SU-DHL-6 (cell line): ENCODE data around the gene KCNN3.

Experiments
- H2AFZ ChIP-seq: fragments of 200-600 bp; sonication (generic); 2 replicates; pipeline ENCODE4 v1.6.1; 2014; ENCODE audit warnings: low read depth, mild to moderate bottlenecking, moderate library complexity, mixed read lengths, antibody characterized with exemption, low read length; ENCODE audit not compliant: severe bottlenecking
- H3F3A ChIP-seq: fragments of 200-600 bp; shearing (Covaris generic); 2 replicates; pipeline ENCODE4 v1.6.0; 2016; ENCODE audit warnings: antibody characterized with exemption, mild to moderate bottlenecking; ENCODE audit not compliant: insufficient read depth
- H3K27ac ChIP-seq: fragments of 200-600 bp; sonication (generic); 2 replicates; pipeline ENCODE4 v1.5.1; 2016; ENCODE audit warnings: low read depth, mild to moderate bottlenecking, low read length, moderate library complexity, mixed read lengths
- H3K27me3 ChIP-seq: fragments of 200-600 bp; sonication (generic), shearing (Covaris generic); 2 replicates; pipeline ENCODE4 v1.6.0; 2014; ENCODE audit warnings: mild to moderate bottlenecking, low read length
- H3K36me3 ChIP-seq: fragments of 200-600 bp; sonication (generic); 2 replicates; pipeline ENCODE4 v1.6.1; 2014; ENCODE audit warnings: mild to moderate bottlenecking, low read length, mixed read lengths
- H3K4me2 ChIP-seq: fragments of 300-600, 200-600 bp; shearing (Covaris generic), sonication (generic); 2 replicates; pipeline ENCODE4 v1.6.0; 2014; ENCODE audit warnings: low read length, low read depth, mild to moderate bottlenecking; ENCODE audit not compliant: poor library complexity, severe bottlenecking
- H3K4me3 ChIP-seq: fragments of 200-600 bp; sonication (generic); 2 replicates; pipeline ENCODE4 v1.5.1; 2014; ENCODE audit warnings: antibody characterized with exemption, low read length, mild to moderate bottlenecking, mixed read lengths; ENCODE audit not compliant: insufficient read depth, poor library complexity, severe bottlenecking
- H3K79me2 ChIP-seq: fragments of 200-600 bp; sonication (generic); 2 replicates; pipeline ENCODE4 v1.6.1; 2014; ENCODE audit warnings: mild to moderate bottlenecking, low read length, moderate library complexity; ENCODE audit not compliant: insufficient read depth
- H3K9ac ChIP-seq: fragments of 200-600 bp; sonication (generic); 2 replicates; pipeline ENCODE4 v1.7.0; 2014; ENCODE audit warnings: mild to moderate bottlenecking, low read length
- H3K9me2 ChIP-seq: fragments of 200-600 bp; sonication (generic); replicated peaks from 2 replicates; pipeline ENCODE4 v1.6.1; 2014; ENCODE audit warnings: low read length; ENCODE audit not compliant: insufficient read depth
- H3K9me3 ChIP-seq: fragments of 200-600 bp; sonication (generic); 2 replicates; pipeline ENCODE4 v1.6.1; 2014; ENCODE audit warnings: low read length, mixed read lengths; ENCODE audit not compliant: insufficient read depth
- H4K20me1 ChIP-seq: fragments of 200-600 bp; sonication (generic); 2 replicates; pipeline ENCODE4 v1.6.1; 2014; ENCODE audit warnings: low read depth, mild to moderate bottlenecking, antibody characterized with exemption, low read length, moderate library complexity, mixed read lengths
- EZH2phosphoT487 ChIP-seq: fragments of 200-600 bp; sonication (generic), shearing (Covaris generic); conservative IDR thresholded peaks from 2 replicates; pipeline ENCODE4 v1.6.1; 2018; ENCODE audit warnings: mild to moderate bottlenecking, antibody characterized with exemption, low read length, moderate library complexity, mixed read lengths
- TF ChIP-seq, protein P1 (sequence below): fragments of 200-600 bp; sonication (generic); IDR thresholded peaks from one replicate; pipeline ENCODE4 v1.5.1; 2017; ENCODE audit warnings: antibody characterized with exemption, mild to moderate bottlenecking, low read length, moderate library complexity; ENCODE audit not compliant: insufficient read depth, poor library complexity, severe bottlenecking

The KCNN3 gene

DNA sequence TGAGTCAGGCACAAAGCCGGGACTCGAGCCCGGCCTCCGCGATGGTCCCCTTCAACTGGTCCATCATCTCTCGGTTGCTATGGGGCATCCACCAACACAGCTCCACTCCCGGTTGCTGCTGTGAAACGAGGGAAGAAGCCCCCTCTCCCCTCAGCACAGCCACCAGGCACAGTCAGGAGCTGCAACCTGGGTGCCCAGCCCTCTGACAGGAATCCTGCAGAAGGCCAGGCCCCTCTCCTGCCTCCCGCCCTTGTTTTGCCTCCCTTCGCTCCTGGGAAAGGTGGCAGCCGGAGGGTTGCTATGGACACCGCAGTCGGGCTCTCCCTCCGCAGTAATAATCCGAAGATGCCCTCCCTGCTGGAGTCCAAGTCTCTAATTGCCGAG, 8.9 kb upstream of the KCNN3 start:
- no peaks in the 10 kb centered on the region for H4K20me1 ChIP-seq
- no peak for TF ChIP-seq EZH2phosphoT487
- TF ChIP-seq, protein P1, sequence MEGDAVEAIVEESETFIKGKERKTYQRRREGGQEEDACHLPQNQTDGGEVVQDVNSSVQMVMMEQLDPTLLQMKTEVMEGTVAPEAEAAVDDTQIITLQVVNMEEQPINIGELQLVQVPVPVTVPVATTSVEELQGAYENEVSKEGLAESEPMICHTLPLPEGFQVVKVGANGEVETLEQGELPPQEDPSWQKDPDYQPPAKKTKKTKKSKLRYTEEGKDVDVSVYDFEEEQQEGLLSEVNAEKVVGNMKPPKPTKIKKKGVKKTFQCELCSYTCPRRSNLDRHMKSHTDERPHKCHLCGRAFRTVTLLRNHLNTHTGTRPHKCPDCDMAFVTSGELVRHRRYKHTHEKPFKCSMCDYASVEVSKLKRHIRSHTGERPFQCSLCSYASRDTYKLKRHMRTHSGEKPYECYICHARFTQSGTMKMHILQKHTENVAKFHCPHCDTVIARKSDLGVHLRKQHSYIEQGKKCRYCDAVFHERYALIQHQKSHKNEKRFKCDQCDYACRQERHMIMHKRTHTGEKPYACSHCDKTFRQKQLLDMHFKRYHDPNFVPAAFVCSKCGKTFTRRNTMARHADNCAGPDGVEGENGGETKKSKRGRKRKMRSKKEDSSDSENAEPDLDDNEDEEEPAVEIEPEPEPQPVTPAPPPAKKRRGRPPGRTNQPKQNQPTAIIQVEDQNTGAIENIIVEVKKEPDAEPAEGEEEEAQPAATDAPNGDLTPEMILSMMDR, result no peak

DNA sequence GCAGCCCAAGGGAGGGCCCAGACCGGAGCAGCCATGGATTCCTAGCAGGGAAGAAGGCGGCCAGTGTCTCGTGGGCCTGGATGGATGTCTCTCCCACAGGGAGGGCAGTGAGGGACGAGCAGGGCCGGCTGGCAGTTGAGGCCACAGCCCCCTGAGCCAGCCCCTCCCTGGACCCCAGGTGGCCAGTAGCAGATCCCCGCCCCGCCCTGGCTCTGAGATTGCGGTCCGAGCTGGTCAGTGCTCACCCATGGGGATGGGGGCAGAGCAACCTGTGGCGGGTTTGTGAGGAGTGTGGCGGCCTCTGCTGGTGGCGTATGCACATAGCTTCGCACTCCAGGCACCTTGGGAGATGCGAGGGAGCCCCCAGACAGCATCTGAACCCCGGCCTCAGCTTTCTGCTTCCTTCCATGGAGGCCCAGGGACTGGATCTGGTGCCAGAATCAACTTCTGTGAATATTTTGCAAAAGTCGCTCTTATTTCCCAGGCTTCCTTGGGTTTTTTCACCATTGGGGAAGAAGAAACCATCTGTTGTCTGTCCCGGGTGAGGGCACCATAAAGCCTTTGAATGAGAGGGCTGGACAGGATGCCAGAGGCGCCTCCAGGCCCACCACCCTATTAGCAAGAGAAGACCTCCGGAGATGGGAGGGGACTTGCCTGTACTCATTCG, 8.4 kb upstream of the KCNN3 start:
- H3K4me3 ChIP-seq, result no peak overlapping the region
- no peaks in the 10 kb centered on the region for H3F3A ChIP-seq
- no peaks in the 10 kb centered on the region for H3K9me3 ChIP-seq
- H2AFZ ChIP-seq, result no peak overlapping the region
- no peak overlapping the region for H3K9ac ChIP-seq
- no peaks in the 10 kb centered on the region for H3K36me3 ChIP-seq
- TF ChIP-seq EZH2phosphoT487, result no peak
- TF ChIP-seq, protein P1, result peak; percentile 63
- H3K79me2 ChIP-seq, result no peaks in the 10 kb centered on the region
- no peaks in the 10 kb centered on the region for H3K27me3 ChIP-seq
- no peak overlapping the region for H3K4me2 ChIP-seq
- H3K27ac ChIP-seq, result no peak overlapping the region
- no peaks in the 10 kb centered on the region for H4K20me1 ChIP-seq
- no peaks in the 10 kb centered on the region for H3K9me2 ChIP-seq

More for the DNA sequence above, 8.9 kb upstream of the KCNN3 start:
- Histone ChIP-seq H3K27ac (no peak overlapping the region), H2AFZ (no peak overlapping the region), H3K36me3 (no peaks in the 10 kb centered on the region), H3K79me2 (no peaks in the 10 kb centered on the region), H3K9me2 (no peaks in the 10 kb centered on the region), H3K27me3 (no peaks in the 10 kb centered on the region), H3F3A (no peaks in the 10 kb centered on the region), H3K4me3 (no peak overlapping the region), H3K9me3 (no peaks in the 10 kb centered on the region), H3K9ac (no peak overlapping the region), H3K4me2 (no peak overlapping the region)

DNA sequence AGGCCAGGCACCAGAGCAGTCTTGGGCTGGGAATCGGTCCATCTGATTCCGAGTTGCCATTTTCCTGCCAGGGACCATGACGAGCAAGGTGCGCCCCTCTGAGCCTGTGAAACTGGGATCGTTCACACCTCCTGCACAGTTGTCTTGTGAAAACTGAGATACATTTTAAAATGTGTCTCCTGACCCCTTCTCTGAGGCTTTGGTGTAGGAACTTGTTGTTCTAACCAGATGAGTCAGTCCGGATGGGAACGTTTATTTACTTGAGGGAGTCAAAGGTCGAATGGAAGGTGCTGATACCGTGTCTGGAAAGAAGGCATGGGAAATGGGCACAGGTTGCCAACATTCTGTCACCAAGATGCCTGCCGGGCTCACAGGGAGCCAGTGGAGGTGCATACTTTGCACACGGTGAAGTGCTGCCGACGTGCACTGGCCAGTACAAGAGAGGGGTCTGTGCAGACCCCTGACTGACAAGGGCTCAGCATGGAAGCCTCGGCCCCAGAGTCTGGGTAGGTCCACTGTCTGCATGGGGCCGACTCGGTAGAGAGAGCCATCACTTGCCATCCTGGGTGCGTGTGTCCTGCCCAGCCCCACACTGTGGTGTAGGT, 7.4 kb upstream of the KCNN3 start:
- no peaks in the 10 kb centered on the region for H3K9me2 ChIP-seq
- H2AFZ ChIP-seq, result no peak overlapping the region
- no peak overlapping the region for H3K4me2 ChIP-seq
- no peaks in the 10 kb centered on the region for H4K20me1 ChIP-seq
- H3K9me3 ChIP-seq, result no peaks in the 10 kb centered on the region
- no peaks in the 10 kb centered on the region for H3K27me3 ChIP-seq
- H3K4me3 ChIP-seq, result no peak overlapping the region
- H3K36me3 ChIP-seq, result no peaks in the 10 kb centered on the region
- no peaks in the 10 kb centered on the region for H3F3A ChIP-seq
- no peak overlapping the region for H3K9ac ChIP-seq
- H3K27ac ChIP-seq, result no peak overlapping the region
- no peaks in the 10 kb centered on the region for H3K79me2 ChIP-seq
- TF ChIP-seq, protein P1, result no peak
- TF ChIP-seq EZH2phosphoT487, result no peak
